HG03342 (cell line): ENCODE measurements around the gene ZBTB39.
"Not testable (repeated sequence)": the region's sequence is repeated elsewhere in the genome, so short reads cannot be mapped to it uniquely, and the experiment has no call there.

Experiments
- ATAC-seq: cut with Tn5 transposase; IDR thresholded peaks from one replicate; pipeline ENCODE4 v1.9.1; 2021; ENCODE audit warnings: mild to moderate bottlenecking, moderate library complexity; ENCODE audit not compliant: unreplicated experiment

Gene ZBTB39

DNA sequence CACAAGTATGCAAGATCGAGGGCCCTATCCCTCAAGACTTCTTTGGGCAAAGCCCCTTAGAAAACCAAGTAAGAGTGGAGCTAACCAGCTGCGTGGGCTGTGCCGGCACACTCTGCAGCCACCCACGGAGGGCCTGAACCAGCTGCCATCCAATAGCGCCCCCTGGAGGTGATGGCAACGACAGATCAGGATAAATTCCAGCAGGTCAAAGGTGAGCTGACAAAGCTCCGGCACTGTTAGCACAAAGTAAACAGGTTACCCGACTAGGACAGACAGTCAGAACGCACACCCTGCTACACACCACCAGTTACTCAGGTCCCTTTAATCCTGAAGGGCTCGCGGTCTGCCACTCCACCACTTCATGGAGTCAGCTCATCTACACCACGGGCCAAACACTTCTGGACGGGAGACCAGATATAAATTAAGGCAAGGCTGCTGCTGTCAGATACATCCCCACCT is 4.9 kb downstream of the ZBTB39 start:
- no peak for ATAC-seq

DNA sequence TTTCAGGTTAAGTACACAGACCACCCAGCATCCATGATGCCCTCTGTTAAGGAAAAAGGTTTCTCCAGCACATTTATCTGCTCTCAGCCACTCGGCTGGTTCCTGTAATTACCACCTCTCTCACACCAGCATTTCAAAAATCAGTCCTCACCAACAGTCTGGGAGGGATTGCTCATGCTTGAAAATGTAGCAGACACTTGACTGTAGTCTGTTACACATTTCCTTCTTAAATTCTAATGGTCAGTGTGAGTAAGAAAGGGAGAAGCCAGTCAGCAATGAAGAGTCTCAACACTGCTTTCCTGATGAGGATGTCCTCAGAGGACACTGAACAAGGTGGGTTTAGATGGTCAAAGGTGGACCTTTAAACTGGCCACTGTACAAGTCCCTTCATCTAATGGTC is 6.0 kb downstream of the ZBTB39 start:
- no peak for ATAC-seq

DNA sequence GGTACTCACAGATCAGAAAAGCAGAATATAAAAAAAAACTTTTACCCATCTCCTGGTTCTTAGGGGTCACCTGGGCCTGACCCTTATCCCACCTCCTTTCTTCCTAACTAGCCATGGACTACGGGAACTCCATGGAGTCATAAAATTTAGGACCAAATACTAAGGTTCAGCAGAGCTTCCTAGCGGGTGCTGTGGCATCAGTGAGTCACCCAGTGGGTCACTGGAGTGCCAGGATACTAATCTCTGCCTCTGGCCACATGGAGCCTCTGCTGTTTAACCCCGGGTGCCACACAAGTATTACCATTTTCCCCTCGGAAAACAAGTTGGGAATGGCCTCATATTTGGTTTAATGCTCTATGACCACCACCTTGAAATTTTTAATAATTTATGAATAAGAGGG is 6.9 kb downstream of the ZBTB39 start:
- no peak for ATAC-seq

- peak; percentile 76 for ATAC-seq
Observed at GRCh38 chr12:56998981-56999380, 7.4 kb downstream of the ZBTB39 start.

- ATAC-seq = no peak
Observed at GRCh38 chr12:56998316-56998715, 8.0 kb downstream of the ZBTB39 start.

DNA sequence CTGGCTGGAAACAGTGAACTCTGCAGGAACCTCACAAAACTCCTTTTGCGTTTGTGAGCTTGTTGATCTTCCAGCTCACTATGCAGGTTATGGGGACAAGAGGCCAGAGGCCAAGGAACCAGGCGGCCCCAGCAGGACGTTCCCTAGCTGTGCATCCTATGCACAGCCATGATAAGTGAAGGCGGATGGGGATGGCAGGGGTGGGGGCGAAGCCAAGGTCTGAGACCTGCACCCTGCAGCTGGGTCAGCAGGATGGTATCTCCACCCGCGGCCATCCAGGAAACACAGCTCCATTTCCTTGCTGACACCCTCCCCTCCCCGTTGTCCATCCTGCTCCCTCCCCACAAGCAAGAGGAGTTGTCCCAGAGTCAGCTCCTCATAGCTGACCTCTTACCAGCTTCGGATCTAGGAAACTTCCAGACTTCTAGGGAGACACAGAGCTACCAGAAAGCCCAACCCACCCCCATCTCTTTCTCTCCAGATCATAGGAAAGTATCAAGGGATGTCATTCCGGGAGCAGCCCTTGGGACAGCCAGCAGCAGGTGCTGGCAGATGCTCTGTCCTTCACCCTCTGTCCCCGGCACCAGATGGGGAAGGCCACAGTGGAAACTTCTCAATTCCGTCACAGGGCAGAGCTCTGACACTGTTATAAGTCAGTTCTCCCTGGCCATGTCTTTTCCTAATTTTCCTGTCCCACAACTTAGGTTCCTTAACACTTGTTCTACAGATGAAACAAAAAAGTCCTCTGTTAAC is 9.4 kb downstream of the ZBTB39 start:
- ATAC-seq = no peak

DNA sequence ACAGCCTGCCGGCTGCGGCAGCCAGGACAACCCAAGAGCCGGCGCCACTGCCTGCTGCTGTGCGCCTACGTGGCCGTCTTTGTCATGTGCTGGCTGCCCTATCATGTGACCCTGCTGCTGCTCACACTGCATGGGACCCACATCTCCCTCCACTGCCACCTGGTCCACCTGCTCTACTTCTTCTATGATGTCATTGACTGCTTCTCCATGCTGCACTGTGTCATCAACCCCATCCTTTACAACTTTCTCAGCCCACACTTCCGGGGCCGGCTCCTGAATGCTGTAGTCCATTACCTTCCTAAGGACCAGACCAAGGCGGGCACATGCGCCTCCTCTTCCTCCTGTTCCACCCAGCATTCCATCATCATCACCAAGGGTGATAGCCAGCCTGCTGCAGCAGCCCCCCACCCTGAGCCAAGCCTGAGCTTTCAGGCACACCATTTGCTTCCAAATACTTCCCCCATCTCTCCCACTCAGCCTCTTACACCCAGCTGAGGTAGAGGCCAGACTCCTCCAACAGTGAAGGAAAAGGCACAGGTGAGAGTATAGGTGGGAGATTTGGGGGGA is 10.3 kb downstream of the ZBTB39 start:
- ATAC-seq = no peak

- no peak for ATAC-seq
Observed at GRCh38 chr12:56995201-56995929, 11.0 kb downstream of the ZBTB39 start.

GRCh38 chr12:56994231-56994746 is 12.1 kb downstream of the ZBTB39 start:
- no peak for ATAC-seq

DNA sequence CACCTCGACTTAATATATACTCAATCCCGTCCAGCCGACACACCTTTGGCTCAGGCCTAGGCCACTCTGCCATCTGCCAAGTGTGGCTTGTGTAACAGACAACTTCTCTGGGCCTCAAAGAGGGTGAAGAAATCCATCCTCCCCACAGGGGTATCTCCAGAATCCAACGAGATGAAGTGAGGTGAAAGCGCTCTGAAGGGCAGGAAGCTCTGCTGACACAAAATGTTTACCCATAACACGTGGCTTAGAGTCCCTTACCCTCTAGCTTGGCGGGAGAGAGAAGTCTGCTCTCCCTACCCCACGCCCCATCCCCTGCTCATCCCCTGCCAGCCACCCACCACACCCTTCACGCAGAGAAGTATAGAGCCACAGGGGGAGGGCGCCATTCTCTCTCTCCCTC is 13.0 kb downstream of the ZBTB39 start:
- no peak for ATAC-seq

GRCh38 chr12:56991319-56992246 is 14.8 kb downstream of the ZBTB39 start:
- ATAC-seq = no peak

DNA sequence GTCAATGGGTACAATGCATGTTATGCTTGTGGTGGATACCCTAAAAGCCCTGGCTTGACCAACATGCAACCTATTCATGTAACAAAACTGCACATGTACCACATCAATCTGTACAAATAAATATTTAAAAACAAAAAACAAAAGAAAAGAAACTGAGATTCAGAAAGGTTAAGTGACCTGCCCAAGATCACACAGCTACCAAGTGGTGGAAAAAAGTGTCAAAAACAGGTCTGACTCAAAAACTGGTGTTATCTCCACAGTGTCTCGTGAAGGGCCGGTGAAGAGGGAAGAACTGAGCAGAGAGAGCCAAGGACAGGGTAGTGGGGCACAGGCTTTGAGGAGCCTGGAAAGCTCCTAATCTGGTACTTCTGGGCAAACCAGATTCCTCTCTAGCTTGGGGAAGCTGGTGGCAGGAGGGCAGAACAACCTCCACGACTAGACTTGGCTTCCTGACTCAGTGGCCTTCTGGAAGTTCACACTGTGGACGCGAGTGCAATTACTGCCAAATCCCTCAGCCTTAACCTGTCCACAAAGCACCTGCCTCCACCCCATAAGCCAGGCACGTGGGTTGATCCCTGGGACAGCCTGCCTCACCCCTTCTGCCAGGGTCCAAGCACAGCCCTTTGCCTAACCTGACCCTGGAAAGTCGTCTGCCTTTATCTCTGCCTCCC is 15.6 kb downstream of the ZBTB39 start:
- ATAC-seq = no peak

DNA sequence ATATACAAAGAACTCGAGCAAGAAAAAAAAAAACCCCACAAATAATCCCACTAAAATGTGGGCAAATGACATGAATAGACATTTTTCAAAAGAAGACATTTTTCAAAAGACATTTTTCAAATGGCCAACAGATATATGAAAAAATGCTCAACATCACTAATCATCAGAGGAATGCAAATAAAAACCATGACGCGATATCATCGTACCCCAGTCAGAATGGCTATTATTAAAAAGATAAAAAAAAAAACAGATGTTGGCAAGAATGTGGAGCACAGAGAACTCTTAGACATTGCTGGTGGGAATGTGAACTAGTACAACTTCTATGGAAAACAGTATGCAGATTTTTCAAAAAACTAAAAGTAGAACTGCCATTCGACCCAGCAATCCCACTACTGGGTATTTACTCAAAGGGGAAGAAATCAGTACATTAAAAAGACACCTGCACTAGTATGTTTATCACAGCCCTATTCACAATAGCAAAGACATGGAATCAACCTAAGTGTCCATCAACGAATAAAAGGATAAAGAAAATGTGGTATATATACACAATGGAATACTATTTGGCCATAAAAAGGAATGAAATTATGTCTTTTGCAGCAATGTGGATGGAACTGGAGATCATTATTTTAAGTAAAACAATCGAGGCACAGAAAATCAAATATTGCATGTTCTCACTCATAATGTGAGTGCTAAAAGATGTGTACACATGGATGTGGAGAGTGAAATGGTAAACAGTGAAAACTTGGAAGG is 16.3 kb downstream of the ZBTB39 start:
- ATAC-seq = no peak

DNA sequence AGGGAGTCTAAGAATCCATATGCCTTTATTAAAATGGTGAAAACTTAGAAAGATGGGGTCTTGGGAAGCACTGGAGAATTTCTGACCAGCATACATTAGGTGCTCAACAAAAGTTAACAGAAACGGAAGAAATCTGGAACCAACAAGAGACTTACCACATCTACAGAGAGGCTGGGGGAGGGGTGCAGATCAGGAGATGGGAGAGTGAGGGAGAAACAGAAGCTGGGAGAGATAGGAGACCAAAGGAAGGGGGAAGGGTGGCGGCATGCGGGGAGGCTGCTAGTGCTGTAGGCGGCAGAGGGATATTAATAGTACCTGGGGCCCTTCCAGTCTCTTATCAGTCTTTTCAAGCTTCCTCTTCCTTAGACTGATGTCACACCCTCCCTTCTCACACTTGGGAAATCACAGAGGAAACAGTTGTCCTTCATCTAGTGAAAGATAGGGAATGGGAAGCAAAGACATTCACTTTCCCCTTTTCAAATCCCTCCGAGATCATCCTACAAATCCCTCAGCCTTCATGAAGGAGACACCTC is 18.1 kb downstream of the ZBTB39 start:
- no peak for ATAC-seq

DNA sequence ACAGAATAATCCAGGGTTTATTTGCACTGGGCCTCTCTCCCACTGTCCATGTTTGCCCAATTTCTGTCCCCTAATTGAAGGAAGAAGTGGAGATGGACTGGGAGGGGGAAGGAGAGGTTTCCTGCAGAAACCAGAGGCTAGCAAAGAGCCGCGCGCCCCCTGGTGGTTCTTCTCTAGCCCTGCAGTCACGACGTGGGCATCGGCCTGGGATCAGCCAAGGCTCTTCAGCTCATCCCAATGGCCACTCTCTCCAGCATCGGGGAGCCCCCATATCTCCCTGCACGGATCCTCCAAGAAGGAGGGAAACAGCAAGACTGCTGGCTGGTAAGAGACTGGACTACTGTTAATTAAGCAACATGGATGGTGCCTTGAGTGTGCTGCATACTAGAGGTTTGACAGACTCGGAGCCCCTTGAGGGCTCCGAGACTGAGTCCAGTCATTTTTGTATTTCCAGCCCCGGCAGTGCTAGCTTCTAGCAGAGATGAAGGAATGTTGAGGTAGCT is 18.7 kb downstream of the ZBTB39 start:
- ATAC-seq = peak; percentile 57

- no peak for ATAC-seq
Observed at GRCh38 chr12:56987011-56987410, 19.3 kb downstream of the ZBTB39 start.

GRCh38 chr12:56985714-56986113 is 20.6 kb downstream of the ZBTB39 start:
- not testable (repeated sequence) for ATAC-seq

DNA sequence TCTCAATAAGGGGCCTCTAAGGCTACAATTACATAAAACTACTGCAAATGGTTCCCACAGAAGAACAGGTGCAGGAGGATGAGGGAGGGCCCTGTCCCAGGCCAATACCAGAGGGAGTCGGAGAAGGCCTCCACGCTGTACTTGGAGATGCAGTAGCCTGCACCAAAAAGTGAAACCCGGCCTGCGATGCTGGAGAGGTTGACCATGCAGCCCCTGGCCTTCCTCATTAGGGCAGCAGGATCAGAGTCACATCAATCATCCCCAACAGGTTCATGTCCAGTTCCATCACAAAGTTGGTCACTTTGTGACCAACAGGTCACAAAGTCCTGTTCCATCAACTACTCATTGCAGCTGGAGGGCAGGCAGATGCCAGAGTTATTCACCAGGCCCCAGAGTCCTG is 23.0 kb downstream of the ZBTB39 start:
- no peak for ATAC-seq
